Stimulated activated CD4-positive, alpha-beta T cell treated with anti-CD3 and anti-CD28 coated beads, Interleukin-1b, Interleukin-23, amount 100 ng/mL, for 4 hours (primary cell): ENCODE data around the gene NBEA.
A peak's percentile ranks its signal among the peaks of the same experiment; 100 is the strongest.

Source experiments
- DNase-seq, 2 donors: peaks; one replicate each; pipeline ENCODE4 v3.0.0-alpha.2; 2020; ENCODE audit warnings: low read depth in 2 of 2

NBEA gene

GRCh38 chr13:35702316-35702715 lies 760.2 kb downstream of the NBEA start:
- no peak for DNase-seq

- no peak for DNase-seq
Measured at GRCh38 chr13:35703061-35703460, 761.0 kb downstream of the NBEA start.

DNA sequence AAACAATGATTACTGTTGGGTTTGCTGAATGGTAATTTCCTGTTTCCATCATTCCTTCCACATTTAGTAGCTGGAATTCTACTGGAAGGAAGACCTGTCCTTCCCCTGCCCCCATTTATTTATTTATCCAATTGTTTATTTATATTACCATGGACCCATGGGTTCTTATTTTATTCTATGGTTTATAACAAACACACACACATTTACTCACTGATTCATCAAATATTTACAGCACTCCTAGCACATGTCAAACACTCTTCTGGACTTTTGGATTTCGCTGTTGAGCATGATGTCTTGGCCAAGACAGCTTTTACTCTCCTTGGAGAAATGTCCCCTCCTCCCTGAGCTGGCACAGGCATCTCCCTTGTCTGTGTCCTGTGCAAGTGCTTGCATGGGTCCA lies 762.3 kb downstream of the NBEA start:
- DNase-seq, result no peak

DNA sequence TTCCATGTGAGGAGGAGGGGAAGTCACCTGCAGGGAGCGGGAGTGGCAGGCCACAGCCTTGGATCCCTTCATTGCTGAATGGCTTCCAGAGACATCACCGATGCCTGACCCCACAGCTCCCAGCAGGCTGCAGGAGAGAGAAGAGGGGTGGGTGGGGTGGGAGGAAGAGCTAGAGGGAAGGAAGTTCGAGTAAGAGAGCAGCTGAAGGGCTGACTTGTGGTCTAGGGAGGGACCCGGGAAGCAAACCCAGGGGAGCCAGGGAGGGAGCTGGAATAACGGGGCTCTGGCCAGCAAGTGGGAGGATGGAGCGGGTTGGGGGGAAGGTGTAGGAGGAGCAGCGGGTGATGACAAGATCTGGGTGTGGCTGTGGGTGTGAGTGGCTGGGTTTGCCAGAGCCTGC lies 764.2 kb downstream of the NBEA start:
- DNase-seq, result no peak

- no peak for DNase-seq
Measured at GRCh38 chr13:35706721-35707120, 764.7 kb downstream of the NBEA start.

DNA sequence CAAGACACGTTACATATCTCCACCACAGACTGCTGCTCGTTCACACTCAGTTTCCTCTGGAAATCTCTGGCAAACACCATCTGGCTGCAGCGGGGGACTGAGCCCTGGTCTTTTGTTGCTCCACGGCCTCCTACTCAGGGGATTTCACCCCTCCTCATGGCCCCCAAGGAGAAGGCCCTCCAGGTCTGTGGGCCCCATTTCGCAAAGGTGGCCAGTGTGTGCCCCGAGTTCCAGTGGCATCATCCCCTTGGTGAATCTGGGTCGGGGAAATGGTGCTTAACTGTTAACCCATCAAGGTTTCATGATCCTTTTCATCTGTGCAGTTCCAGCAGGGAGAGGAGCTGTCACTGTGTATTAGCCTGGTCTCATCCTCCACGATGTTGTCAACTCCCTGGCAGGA lies 769.8 kb downstream of the NBEA start:
- no peak for DNase-seq

DNA sequence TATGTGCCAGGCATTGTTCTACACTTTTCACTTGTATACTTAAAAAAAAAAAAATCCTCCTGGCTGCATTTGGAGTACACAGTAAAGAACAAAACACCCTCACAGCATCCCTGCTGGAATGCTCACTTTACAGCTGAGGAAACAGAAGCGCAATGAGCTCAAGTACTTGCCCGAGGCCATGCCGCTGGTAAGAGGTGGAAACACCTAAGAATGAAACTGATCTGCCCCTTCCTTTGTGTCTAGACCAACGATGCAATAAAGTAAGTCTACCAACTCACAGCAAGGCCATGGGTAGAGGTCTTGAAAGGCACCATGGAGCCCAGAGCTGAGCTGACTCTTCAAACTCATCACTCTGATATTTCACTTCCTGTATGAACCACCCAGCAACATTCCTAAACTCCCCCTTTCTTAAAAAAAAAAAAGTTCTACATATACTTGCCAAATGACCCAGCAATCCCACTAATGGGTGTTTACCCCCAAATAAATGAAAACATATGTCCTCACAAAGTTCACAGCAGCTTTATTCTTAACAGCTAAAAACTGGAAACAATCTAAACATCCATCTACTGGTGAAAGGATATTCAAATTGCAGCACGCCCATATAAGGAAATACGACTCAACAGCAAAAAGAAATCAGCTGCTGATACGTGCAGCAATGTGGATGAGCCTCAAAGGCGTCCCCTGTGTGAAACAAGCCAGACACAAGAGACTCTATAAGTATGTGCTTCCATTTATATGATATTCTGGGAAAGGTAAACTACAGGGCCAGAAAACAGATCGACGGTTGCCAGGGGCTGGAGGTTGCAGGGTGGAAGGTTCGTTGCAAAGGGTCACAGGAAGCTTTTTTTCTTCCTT lies 771.1 kb downstream of the NBEA start:
- no peak for DNase-seq

DNA sequence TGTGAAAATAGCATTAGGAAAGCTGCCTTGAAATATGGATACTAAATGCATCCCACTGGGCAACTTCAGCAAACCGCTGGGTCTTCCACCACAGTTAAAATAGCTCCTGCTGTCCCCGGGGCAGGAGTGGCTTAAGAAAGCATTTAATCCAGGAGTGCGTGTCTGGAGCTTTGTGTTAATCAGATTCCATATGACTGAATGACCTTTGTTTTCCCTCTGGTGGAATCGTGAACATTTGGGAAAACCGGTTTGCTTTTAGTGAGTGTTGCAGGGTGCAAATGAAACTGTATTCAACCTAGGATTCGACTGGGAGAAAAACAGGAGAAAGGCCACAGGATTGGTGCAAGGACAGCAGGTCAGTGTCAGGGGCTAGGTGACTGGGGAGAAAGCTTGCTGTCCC lies 772.1 kb downstream of the NBEA start:
- no peak for DNase-seq

DNA sequence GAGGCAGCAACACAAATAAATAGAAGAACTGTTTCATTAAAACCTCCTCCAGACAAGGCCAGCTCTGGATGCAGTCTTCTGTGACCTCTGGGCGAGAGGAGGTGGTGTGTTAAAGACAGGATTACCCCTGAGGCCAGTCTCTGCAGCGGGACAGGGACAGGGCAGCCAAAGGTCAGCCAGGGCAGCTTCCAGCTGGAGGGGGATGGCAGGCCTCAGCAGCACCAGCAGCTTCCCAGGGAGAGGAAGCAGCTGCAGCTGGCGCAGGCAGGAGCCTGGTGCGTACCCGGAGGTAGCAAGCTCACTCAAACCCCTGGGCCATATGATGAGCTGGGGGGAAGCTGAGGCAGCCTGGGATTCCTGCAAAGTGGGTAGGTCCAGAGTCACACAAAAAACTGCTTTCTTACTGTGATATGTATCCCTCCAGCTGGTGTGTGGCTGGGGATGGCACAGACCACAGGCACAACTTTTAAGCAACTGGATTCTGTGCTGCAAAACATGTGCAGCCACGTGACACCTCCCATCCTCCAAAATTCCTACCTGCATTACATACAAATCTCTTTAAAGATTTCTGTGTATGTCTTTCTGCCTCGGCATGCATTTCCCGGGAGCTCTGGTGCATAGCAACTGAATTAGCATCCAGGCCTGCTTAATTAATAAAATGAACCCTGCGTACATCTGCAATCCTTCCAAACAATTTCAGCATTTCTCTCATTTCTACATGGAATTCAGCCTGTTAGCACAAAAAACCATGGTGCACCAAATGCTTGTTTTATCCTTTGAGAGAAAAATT lies 772.7 kb downstream of the NBEA start:
- no peak for DNase-seq

- DNase-seq, result no peak
Measured at GRCh38 chr13:35716186-35716585, 774.1 kb downstream of the NBEA start.

- DNase-seq, result no peak
Measured at GRCh38 chr13:35716729-35717128, 774.7 kb downstream of the NBEA start.

DNA sequence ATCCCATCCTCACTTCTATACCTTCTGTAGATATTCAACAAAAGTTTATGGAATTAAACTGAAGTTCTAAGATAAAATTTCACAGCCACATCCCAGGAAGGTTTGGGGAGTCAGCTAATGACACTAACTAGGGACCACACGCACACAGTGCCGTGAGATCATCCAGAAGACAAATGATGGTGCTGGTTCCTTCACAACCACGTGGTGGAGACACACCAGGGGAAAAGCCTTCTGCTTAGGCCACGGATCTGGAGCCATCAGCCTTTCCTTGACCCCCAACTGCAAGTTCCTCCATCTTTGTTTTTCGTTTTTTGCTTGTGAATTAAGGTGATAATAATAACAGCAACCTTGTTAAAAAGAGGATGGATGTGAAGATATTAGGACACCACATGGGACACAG lies 776.0 kb downstream of the NBEA start:
- no peak for DNase-seq

DNA sequence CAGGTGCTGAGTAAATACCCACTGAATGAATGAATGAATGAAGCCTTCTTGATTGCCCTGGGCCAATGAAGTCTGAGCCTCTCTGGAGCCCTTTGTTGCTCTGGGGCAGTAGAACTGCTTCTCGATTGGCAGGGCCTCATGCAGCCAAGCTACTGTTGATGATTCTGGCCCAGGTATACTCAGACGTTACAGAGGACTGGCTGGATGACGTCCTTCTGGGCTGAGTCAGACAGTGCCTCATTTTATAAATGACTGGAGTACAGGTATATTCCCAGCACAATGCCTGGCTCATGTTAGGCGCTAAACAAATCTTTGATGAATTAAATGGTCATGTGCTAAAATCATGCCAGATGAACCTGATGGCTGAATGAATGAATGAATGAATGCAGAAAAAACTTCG lies 778.2 kb downstream of the NBEA start:
- DNase-seq, result no peak

DNA sequence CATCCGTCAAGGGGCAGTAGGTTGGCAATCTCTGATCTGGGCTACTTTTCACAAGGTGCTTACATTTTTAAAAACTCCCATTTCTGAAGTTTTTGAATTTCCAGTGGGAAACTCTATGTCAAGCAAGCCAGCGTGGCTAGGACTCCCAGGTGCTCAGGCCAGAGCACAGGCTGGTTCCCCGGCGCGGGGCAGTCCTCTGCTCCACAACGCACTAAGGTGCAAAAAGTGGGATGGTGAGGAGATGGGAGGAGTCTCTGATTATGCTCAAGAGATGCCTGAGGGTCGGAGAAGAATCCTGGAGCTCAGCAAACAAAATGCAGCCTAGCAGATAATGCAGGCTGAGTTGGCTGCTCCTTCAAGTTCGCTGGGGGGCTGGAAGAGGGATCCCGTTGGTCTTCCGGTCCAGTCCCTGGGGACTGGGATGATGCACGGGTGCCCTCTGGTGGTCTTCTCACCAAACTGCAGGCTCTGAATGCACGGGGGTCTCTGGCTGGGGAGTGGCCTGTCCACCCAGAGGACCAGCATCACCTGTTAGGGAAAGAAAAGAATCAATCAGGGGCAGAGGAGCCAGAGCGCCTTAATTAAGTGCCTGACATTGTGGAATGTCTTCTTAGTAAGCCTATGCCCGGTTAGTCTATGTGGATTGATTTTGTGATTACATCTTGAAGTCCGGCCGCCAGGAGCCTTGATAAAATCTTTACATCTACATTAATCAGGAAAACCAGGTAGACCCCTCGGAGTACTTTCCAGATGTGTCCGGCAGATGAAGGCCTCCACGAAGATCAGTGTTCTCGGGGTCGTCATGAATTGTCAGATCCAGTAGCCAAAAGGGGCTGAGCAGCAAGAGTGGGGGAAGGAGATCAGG lies 778.9 kb downstream of the NBEA start:
- peak; percentile 7 to 8 for DNase-seq
